Stimulated activated CD4-positive, alpha-beta T cell treated with anti-CD3 and anti-CD28 coated beads, Interleukin-2, amount 100 ng/mL, for 48 hours (primary cell): ENCODE data around the gene PPP6R1.
"Not testable (repeated sequence)": the region's sequence is repeated elsewhere in the genome, so short reads cannot be mapped to it uniquely, and the experiment has no call there.

Experiments
- DNase-seq, 2 donors: peaks; one replicate each; pipeline ENCODE4 v3.0.0-alpha.2; 2020

Gene PPP6R1

GRCh38 chr19:55241935-55242464 is 16.8 kb downstream of the PPP6R1 start:
- no peak for DNase-seq

DNA sequence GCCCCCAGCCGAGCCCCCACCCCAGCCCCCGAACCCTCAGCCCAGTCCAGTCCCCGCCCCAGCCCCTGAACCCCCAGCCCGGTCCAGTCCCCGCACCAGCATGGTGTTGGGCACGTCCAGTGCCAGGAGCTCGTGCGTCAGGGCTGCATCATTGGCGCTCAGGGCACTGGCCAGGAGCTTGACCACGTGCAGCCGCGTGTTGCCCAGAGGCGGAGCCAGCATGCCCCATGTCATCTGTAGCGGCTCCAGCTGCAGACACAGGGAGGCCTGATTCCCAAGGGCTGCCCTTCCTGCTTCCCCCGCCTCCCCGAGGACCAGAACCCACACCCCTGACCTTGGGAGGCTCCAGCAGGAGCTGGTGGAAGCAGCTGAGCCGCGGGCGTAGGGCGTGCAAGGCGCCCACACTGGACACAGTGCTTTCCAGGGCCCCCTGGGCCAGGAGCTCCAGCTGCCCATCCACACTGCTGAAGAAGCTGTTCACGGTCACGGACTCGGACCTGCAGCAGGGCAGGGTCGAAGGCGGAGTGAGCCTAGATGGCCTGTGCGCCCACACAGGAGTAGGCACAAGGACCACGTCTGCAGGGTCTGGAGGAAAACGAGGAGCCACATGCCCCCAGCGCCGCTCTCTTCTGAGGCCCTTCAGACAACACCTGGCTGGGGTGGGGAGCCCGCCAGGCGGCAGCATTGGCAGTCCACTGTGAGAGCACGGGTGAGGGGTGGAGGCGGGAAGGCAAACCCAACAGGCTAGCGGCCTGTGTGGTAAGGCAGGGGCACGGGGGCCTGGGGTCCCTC is 17.5 kb downstream of the PPP6R1 start:
- no peak for DNase-seq

DNA sequence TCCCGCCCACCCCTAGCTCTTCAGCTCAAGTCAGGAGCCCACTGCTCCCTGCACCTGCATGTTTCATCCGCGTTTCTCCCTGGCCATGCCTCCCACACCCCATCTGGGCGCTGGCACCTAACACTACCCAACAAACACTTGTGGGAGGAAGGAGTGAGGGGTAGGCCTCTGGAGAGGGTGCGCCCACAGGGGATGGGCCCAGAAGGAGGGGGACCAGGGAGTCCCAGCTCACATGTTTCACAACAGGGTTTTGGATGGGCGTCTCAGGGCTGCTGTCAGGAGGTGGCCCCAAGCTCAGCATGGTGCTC is 18.1 kb downstream of the PPP6R1 start:
- DNase-seq, result no peak

DNA sequence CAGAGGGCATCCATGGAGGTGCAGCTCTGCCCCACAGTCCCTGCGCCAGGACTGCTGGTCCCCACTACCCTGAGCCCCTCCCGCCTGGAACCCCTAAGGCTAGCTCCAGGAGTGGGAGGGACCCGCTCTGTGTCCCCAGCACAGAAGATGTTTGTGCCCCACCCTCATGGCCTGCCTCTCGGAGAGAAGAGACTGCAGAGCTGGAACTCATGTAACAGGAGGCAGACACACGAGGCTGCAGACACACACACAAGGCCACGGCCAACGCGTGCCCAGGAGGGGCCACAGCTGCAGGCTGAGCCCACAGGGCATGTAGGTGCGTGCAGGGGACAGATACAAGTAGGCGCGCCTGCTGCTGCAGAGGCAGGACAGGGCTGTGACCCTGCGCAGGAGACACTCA is 19.8 kb downstream of the PPP6R1 start:
- no peak for DNase-seq

DNA sequence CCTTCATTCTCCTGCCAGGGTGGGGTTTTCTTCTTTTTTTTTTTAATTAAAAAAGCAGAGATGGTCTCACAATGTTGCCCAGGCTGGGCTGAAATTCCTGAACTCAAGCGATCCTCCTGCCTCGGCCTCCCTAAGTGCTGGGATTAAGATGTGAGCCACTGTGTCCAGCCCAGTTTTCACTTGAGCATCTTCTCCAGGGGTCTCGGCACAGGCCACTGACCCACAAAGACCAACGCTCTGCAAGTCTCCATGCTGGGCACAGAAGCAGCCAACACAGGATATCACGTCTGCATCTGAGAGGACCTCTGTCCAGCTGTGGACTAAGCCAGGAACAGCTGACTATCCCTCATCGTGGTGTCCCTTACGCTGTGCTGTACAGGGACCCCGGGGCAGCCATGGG is 20.8 kb downstream of the PPP6R1 start:
- DNase-seq, result no peak

DNA sequence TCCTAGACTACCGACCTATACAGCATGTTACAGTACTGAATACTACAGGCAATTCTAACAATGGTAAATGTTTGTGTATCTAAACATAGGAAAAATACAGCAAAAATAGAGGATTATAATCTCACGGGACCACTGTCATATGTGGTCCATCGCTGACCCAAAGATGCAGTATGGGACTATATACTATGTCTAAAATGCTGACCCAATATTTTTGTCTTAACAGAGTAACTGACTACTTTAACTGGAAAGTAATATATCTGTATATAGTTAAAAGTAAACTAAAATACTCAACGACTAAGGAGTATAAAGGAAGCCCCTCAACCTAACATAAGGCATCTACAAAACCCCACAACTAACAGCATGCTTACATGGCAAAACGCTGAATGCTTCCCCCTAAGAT is 25.8 kb downstream of the PPP6R1 start:
- DNase-seq, result no peak

- no peak for DNase-seq
These were observed 26.6 kb downstream of the PPP6R1 start for GRCh38 chr19:55232286-55232602.

- DNase-seq, result no peak
These were observed 27.2 kb downstream of the PPP6R1 start for GRCh38 chr19:55231391-55232285.

GRCh38 chr19:55230780-55231179 is 28.0 kb downstream of the PPP6R1 start:
- DNase-seq, result no peak

DNA sequence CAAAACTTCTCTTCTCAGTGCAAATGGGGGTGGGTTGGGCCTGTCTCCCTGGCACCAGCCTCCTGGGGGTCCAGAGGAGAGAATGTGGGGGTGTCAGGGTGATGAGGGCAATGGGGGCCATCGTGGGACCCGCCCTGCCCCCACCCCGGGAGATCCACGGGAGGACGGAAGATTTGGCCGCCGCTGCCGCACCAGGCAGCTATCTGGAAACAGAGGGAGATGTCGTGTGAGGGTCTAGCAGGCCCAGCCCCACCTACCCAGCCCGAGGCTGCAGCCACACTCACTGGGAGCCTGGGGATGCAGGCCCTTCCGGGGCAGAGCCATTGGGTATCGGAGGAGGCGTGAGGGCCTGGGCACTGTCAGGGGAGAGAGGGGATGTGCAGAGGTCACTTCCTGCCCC is 28.5 kb downstream of the PPP6R1 start:
- DNase-seq, result no peak

DNA sequence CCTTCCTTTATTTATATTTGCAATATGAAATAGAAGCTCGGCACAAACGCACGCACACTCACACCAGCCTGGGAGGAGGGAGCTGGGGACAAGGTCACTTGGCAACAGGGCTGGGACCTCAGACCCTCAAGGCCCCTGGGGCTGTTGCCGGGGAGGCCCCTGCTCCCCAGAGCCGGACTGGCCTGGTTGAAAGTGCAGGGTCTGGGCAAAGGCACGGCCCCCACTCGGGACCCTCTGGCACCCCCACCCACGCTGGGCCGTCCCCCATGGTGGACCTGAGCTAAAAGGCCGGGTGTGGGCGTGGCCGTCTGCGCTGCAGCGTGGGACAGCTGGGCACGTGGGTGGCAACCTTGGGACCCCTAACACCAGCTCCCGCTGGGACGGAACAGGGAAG is 29.0 kb downstream of the PPP6R1 start:
- DNase-seq, result no peak

DNA sequence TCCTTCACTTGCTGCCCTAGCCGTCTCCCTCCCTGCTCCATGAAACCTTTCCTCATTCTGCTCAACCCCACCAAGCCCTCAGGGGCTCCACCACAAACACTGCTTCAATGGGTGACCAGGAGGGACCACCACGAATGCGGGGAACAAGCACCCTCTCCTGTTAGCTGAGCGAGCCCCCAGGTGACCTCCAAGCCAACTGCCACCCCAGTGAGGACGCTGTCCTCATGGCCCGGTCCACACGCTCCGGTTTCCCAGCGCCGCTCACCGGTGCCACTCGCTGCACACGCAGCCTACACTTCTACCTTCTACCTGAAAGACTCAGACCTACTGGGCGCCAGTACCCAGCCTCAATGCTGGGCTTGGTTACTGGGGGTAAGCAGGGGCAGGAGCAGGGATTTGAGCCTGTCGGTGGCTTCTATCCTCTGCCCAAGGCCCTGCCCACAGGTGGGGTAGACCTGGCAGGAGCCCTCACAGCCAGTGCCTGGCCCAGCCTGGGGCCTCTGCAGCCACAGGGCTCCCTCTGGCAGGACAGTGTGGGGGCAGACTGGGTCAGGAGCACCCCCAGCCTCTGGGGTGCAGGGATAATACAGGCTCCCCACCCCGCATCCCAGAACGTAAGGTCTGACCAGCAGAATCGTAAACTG is 29.6 kb downstream of the PPP6R1 start:
- no peak for DNase-seq

DNA sequence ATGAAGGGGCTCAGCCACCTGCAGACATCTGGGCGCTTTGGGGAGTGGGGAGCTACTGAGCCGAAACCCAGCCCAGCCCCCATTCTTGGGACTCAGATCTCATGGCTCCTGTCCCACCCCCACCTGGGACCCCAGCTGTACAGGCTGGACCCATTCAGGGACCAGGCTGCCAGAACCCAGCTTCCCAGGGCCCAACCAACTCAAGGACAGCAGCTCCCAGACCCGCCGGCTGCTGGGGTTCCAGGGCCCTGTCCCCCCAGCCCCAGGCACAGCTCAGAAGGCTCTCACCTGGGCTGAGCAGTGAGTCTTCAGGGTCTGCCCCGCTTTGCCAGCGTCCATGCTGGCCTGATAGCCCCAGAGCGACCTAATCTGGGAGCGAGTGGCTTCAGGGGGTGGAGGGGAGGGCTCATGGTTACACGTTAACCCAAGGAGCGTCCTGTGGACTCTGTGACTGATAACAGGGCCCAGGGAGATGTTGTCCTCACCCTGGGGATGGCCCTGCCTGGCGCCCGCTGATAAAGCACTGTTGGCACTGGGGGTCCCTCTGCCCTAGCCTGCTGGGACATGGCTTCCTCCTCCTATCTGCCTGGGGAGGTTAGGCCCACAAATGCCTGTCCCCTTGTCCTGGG is 30.3 kb downstream of the PPP6R1 start, which contains the start of gene TMEM86B:
Gene TMEM86B (minus strand): TSS at position 361 of the 629 bp plus-strand sequence. CDS start 22 bp downstream, at position 339.
- no peak for DNase-seq

DNA sequence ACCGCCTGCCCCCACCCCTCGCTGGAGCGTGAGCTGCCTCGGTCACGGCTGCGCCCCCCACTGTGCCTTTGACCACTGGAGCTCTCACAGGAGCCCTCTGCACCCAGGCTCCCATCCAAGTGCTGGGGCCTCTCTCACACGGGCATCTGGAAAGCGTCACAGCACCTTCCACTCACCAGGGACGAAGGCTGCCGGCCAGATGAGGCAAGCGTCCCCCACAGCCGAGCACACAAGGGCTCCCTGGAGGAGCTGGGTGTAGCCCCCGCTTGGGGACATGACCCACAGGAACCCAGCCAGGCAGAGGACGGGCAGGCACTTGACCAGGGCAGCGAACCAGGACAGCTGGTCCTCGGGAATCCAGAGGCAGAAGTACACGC is 30.8 kb downstream of the PPP6R1 start:
- no peak for DNase-seq

DNA sequence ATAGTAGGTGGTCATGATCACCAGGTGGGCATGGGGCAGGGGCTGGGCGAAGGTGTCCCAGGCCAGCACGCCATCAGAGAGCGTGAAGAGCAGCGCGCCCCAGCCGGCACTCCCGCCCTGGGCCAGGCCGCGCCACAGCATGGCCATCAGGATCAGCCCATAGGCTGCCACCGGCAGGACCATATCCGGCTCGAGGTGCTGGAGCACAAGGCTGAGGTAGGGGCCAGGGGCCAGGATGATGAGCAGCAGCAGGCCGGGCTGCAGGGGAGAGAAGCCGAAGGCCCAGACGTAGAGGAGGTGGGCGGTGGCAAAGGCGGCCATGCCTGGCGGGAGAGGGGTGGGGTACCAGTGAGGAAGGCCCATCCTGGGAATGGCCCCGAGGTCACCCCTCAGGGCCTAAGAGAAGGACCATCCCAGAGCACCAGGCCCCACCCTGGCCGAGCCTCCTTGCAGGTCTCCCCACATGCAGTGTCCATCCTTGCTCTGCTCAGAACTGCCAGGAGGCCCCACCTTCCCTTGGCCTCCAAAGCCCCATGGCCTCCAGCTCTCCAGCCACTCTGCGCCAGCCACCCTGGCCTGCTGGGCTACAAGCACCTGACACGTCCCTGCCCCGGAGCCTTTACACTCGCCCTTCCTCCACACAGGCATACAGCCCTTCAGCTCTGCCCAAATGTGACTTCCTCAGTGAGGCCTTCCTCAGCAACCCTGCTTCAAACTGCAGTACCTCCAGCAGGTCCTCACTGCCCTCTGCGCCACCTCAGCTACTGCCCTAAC is 31.4 kb downstream of the PPP6R1 start:
- DNase-seq, result no peak

- no peak for DNase-seq
These were observed 32.0 kb downstream of the PPP6R1 start for GRCh38 chr19:55226788-55227187.

DNA sequence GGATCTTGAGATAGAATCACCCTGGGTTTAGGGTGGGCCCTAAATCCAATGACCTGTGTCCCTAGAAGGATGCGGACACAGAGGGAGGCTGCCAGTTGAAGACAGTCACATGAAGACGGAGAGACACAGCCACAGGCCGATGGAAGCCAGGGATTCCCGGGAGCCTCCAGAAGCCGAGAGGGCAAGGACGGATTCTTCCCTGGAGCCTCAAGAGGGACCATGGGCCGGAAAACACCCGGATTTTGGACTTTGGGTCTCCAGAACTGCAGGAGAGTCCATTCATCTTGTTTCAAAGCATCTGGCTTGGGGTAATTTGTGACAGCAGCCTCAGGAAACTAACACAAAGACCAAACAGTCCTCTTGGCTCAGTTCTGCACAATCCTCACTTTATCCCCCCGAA is 32.5 kb downstream of the PPP6R1 start:
- DNase-seq, result no peak

GRCh38 chr19:55225415-55225958 is 33.3 kb downstream of the PPP6R1 start:
- DNase-seq, result no peak

DNA sequence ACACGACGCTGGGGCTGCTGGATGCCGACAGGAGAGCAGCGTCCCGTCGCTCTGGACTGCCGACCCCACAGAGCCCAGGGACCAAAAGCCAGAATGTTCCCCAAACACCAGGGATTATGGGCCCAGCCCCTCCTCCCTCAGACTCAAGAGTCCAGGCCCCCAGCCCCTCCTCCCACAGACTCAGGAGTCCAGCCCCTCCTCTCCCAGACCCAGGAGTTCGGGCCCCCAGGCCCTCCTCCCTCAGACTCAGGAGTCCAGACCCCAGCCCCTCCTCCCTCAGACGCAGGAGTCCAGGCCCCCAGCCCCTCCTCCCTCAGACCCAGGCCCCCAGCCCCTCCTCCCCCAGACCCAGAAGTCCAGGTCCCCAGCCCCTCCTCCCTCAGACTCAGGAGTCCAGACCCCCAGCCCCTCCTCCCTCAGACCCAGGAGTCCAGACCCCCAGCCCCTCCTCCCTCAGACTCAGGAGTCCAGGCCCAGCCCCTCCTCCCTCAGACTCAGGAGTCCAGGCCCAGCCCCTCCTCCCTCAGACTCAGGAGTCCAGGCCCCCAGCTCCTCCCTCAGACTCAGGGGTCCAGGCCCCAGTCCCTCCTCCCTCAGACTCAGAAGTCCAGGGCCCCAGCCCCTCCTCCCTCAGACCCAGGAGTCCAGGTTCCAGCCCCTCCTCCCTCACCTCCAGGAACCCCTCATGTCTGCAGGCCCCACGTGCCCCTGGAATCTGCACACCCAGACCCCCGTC is 34.0 kb downstream of the PPP6R1 start:
- DNase-seq, result not testable (repeated sequence)

- no peak for DNase-seq
These were observed 34.7 kb downstream of the PPP6R1 start for GRCh38 chr19:55224038-55224665.
